ENCODE results near the gene NUAK2. TPM values are rescaled to one million over a fixed set of nuclear protein-coding genes. Genes with fewer than 3 reads are reported as not detected.
"Not testable (repeated sequence)": the region's sequence is repeated elsewhere in the genome, so short reads cannot be mapped to it uniquely, and the experiment has no call there.

The NUAK2 gene
- total RNA-seq, 2 donors from 2014 or later: 1.0 to 2.5 TPM

- DNase-seq (ENCODE audit: low spot score): no peak
- H3K9me3 Mint-ChIP-seq: no peaks in the 10 kb centered on the region
- no peak overlapping the region for H3K4me3 Mint-ChIP-seq
- H3K27me3 Mint-ChIP-seq: no peaks in the 10 kb centered on the region
- no peaks in the 10 kb centered on the region for H3K36me3 Mint-ChIP-seq
- H3K27ac Mint-ChIP-seq: no peak overlapping the region
- peak in 1 of 2 donors; percentile 36 for ATAC-seq
- peaks cover 10 to 18% of the 10 kb centered on the region in 2 donors for H3K4me1 Mint-ChIP-seq (ENCODE audit: low read depth in 2 of 2)
Measured at GRCh38 chr1:205304046-205304694, 17.4 kb downstream of the NUAK2 start.

DNA sequence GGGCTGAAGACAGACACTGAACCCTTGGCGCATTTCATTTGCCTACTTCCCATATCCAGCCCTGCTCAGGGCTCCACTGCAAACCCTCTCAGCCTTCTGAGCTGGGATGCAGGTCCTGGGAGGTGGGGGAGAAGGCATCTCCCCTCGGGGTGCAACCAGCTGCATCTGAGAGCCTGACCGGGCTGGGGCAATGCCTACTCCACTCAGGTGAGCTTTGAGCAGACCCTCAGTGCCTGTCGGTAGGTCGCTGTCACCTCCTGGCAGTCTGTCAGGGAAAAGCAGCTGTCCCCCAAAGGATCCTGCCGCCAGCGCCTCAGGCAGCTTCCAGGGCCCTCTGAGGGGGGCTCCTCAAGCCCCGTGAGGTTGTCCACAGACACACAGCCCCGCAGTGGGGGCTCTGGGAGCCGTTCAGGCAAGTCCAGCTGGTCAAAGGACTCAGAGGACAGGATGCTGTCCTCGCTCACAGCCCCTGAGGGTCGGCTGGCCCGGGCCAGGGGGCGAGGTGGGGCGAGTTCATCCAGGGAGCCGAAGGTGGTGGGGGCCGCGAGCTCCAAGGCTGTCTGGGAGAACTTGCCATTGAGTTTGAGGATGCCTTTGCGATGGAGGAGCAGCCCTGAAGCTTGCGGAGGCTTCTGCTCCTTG is 18.2 kb downstream of the NUAK2 start:
- Mint-ChIP-seq H3K9me3 (no peaks in the 10 kb centered on the region), H3K4me3 (no peak overlapping the region), H3K27me3 (no peaks in the 10 kb centered on the region), H3K36me3 (no peaks in the 10 kb centered on the region), H3K27ac (no peak overlapping the region), H3K4me1 (ENCODE audit: low read depth in 2 of 2) (peaks cover 10 to 17% of the 10 kb centered on the region in 2 donors)
- ATAC-seq (no peak), DNase-seq (ENCODE audit: low spot score) (no peak)

DNA sequence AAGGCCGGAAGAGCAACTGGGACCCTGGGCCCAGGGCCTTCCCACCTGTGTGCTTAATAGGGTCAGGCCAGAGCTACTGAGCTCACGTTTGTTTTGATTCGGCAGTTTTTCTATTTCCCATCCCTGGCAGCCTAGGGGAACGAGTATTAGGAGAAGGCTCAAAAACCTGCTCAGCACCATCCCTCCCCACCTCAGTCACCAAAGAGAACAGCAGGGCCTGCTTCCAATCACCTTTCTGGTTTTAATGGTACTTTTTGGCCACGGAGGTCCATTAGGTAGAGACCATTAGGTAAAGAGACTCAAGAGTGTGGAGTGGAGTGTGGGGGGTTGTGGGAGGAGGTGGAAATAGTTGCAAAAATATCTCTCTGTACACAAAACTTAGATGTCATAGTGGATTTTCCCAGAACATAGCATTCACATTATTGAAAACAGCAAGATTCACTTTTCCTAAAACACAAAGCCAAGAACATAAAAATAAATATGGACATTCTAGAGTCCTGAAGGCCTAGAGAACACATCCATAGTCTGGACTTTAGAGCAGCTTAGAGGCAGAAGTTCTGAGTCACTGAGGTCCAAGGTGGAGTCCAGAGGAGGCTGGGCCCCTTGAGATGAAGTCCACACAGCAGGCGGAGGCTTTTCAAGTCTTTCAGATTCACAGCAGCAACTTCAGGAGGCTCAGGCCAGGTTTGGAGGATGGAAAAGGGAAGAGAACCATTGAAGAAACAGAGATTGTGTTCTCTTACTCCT is 19.5 kb downstream of the NUAK2 start:
- H3K27me3 Mint-ChIP-seq: no peaks in the 10 kb centered on the region
- no peak for ATAC-seq
- no peaks in the 10 kb centered on the region for H3K9me3 Mint-ChIP-seq
- DNase-seq (ENCODE audit: low spot score): no peak
- no peaks in the 10 kb centered on the region for H3K36me3 Mint-ChIP-seq
- H3K4me3 Mint-ChIP-seq: no peak overlapping the region
- peaks cover 14 to 15% of the 10 kb centered on the region in 2 donors for H3K4me1 Mint-ChIP-seq (ENCODE audit: low read depth in 2 of 2)
- H3K27ac Mint-ChIP-seq: no peak overlapping the region

DNA sequence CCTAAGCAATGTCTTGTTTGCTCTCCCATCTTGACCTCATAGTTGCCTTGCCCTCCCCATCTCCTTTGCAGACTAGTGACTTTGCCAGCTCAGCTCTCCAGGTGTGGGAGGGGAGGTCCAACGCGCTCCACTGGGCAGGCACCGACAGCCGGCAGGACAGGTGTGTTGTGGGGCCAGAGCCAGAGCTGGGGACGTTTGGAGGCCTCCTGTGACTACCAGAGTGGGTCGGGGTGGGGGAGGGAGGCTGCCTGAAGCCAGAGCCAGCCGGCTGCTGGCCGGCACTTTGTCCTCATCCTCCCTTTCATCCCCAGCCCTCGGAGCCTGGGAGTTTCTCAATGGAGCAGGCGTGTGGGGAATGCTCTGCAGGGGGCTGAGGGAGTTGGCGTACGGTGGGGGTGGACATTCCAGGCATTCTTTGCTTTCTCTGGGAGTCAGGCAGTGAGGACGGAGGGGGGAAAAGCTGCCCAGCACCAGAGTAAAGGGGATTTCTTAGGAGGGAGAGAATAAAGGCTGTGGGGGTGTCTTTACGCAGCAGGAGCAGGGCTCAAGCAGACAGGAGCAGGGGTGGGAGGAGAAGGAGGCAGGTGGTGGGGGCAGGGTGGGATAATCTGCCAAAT is 20.2 kb downstream of the NUAK2 start:
- no peak overlapping the region for H3K4me3 Mint-ChIP-seq
- no peak overlapping the region for H3K27ac Mint-ChIP-seq
- H3K4me1 Mint-ChIP-seq (ENCODE audit: low read depth in 2 of 2): peaks cover 17% of the 10 kb centered on the region in 2 donors
- no peaks in the 10 kb centered on the region for H3K36me3 Mint-ChIP-seq
- DNase-seq (ENCODE audit: low spot score) (no peak), ATAC-seq (no peak)
- no peaks in the 10 kb centered on the region for H3K27me3 Mint-ChIP-seq
- no peaks in the 10 kb centered on the region for H3K9me3 Mint-ChIP-seq

DNA sequence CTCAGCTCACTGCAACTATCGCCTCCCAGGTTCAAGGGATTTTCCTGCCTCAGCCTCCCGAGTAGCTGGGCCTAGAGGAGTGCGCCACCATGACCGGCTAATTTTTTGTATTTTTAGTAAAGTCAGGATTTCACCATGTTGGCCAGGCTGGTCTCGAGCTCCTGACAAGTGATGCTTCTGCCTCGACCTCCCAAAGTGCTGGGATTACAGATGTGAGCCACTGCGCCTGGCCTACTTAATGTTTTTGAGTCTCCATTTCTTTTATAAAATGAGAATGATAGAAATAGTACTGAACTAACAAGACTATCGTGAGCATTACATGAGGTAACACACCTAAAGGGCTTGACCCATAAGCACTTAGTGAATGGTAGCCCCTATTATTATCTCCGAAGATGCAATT is 21.4 kb downstream of the NUAK2 start:
- H3K4me1 Mint-ChIP-seq (ENCODE audit: low read depth in 2 of 2): peaks cover 22 to 23% of the 10 kb centered on the region in 2 donors
- no peak overlapping the region for H3K27ac Mint-ChIP-seq
- H3K27me3 Mint-ChIP-seq: peaks cover 0 to 3% of the 10 kb centered on the region in 2 donors
- H3K36me3 Mint-ChIP-seq: no peaks in the 10 kb centered on the region
- DNase-seq (ENCODE audit: low spot score) (no peak), ATAC-seq (no peak)
- H3K9me3 Mint-ChIP-seq: no peaks in the 10 kb centered on the region
- no peak overlapping the region for H3K4me3 Mint-ChIP-seq

- Mint-ChIP-seq H3K4me3 (no peak overlapping the region), H3K27me3 (peaks cover 0 to 3% of the 10 kb centered on the region in 2 donors), H3K4me1 (ENCODE audit: low read depth in 2 of 2) (peaks cover 20 to 22% of the 10 kb centered on the region in 2 donors), H3K36me3 (no peaks in the 10 kb centered on the region), H3K9me3 (no peaks in the 10 kb centered on the region), H3K27ac (no peak overlapping the region)
- no peak for DNase-seq (ENCODE audit: low spot score)
- ATAC-seq: no peak
Measured at GRCh38 chr1:205298191-205298994, 23.2 kb downstream of the NUAK2 start.

GRCh38 chr1:205297546-205298177 is 23.9 kb downstream of the NUAK2 start:
- ATAC-seq: not testable (repeated sequence)
- H3K27ac Mint-ChIP-seq: peak overlapping the region in 1 of 2 donors; percentile 32

GRCh38 chr1:205296154-205296553 is 25.4 kb downstream of the NUAK2 start:
- peaks cover 20 to 24% of the 10 kb centered on the region in 2 donors for H3K4me1 Mint-ChIP-seq (ENCODE audit: low read depth in 2 of 2)
- H3K9me3 Mint-ChIP-seq: no peaks in the 10 kb centered on the region
- H3K27ac Mint-ChIP-seq: peak overlapping the region in 1 of 2 donors; percentile 4
- no peak for DNase-seq (ENCODE audit: low spot score)
- ATAC-seq: no peak
- no peak overlapping the region for H3K4me3 Mint-ChIP-seq
- no peaks in the 10 kb centered on the region for H3K36me3 Mint-ChIP-seq
- H3K27me3 Mint-ChIP-seq: peaks cover 0 to 3% of the 10 kb centered on the region in 2 donors

More at GRCh38 chr1:205297546-205298177, 23.9 kb downstream of the NUAK2 start:
- H3K4me1 Mint-ChIP-seq (ENCODE audit: low read depth in 2 of 2): peaks cover 20 to 22% of the 10 kb centered on the region in 2 donors
- not testable (repeated sequence) for H3K27me3 Mint-ChIP-seq; H3K4me3 Mint-ChIP-seq; DNase-seq (ENCODE audit: low spot score); H3K36me3 Mint-ChIP-seq; H3K9me3 Mint-ChIP-seq

DNA sequence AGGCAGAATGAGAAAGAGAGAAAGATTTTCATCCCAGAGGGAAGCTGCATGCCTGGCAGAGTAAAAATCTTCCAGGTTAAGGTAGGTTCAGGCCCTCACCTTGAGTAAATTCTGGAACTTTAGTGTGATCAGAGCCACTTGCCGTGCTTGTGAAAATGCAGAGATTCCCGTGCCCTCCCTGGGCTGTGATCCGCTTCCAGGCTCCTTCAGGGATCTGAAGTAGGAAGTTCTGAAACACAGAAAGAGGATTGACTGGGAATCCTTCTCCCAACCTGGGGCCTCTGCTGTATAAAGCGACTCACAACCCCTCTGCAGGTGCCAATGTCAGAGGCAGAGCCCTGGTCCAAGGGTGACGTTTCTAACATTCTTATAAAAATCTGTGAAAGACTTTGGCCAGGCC is 26.6 kb downstream of the NUAK2 start:
- H3K9me3 Mint-ChIP-seq: no peaks in the 10 kb centered on the region
- ATAC-seq (no peak), DNase-seq (ENCODE audit: low spot score) (no peak)
- H3K4me3 Mint-ChIP-seq: no peak overlapping the region
- H3K27me3 Mint-ChIP-seq: peaks cover 0 to 3% of the 10 kb centered on the region in 2 donors
- no peaks in the 10 kb centered on the region for H3K36me3 Mint-ChIP-seq
- H3K4me1 Mint-ChIP-seq (ENCODE audit: low read depth in 2 of 2): peaks cover 20 to 24% of the 10 kb centered on the region in 2 donors
- H3K27ac Mint-ChIP-seq: no peak overlapping the region

DNA sequence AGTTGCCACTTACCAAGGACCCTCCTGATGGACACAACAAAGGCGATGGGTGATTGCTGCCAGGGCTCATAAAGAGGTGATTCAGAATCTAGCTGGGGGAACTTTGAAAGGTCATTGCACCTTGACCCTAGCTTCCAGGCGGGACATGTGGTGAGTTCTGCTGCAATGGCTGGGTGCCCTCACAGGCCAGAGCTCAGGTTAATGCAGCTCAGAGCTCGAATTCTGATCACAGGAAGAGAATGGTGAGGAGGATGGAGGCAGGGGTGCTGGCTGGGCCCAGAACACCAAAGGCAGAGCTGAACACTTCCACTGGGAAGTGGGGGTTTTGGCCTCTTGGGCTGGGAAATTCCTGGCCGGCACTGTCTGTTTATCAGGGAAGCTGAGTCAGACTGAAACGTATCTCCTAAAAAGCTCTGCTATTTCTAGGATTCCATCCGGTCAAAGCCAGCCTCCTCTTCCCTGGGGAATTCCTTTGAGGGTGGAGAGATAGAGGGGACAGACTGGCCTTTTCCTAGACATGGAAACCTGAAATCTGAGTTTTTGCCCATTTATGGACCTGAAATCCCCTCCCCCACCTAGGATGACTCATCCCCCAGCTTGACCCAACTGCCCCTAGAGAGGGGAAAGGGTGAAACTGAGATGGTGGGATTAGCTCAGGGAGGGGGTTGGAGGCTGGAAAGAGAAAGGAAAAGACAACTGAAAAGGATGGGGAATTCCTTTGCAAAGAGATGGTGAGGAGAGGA is 27.2 kb downstream of the NUAK2 start:
- Mint-ChIP-seq H3K27ac (no peak overlapping the region), H3K4me1 (ENCODE audit: low read depth in 2 of 2) (peaks cover 20 to 27% of the 10 kb centered on the region in 2 donors), H3K4me3 (no peak overlapping the region), H3K27me3 (peaks cover 0 to 3% of the 10 kb centered on the region in 2 donors), H3K36me3 (no peaks in the 10 kb centered on the region), H3K9me3 (no peaks in the 10 kb centered on the region)
- DNase-seq (ENCODE audit: low spot score): no peak
- ATAC-seq: no peak

DNA sequence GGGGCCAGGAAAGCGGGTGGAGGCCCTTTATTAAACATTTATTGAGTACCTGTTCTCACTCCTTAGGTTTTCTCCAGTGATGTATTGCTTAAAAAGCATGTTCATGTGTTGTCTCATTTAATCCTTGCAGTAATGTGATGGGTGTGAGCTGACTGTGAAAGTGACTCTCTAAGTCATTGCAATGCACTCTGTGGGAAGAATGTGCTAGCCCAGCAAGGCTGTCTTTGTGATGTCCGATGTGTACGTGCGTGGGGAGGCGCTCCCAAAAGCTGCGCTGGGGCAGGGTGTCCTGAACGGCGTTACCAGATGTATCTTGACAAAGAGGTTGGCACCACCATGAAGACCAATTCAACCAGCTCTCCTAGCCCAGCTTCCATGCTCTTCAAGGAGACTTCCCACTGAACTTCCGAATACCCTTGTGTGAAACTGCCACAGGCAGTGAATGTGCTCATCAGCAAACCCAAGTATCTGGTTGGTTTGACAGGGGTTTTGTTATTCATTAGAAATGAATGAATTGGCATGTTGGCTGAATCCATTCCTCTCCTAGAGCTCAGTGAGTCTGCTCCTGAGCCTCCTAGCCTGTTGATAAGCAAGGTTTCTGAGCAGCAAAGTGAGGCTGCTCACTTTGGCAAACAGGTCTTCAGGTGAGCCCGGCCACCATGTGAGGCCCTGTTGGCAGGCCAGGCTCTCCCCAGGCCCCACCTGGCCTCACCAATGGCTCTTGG is 28.0 kb downstream of the NUAK2 start:
- no peaks in the 10 kb centered on the region for H3K36me3 Mint-ChIP-seq
- ATAC-seq (no peak), DNase-seq (ENCODE audit: low spot score) (no peak)
- no peak overlapping the region for H3K27ac Mint-ChIP-seq
- H3K4me3 Mint-ChIP-seq: no peak overlapping the region
- H3K27me3 Mint-ChIP-seq: peaks cover 0 to 3% of the 10 kb centered on the region in 2 donors
- no peaks in the 10 kb centered on the region for H3K9me3 Mint-ChIP-seq
- peaks cover 25 to 31% of the 10 kb centered on the region in 2 donors for H3K4me1 Mint-ChIP-seq (ENCODE audit: low read depth in 2 of 2)

GRCh38 chr1:205291596-205291995 is 29.9 kb downstream of the NUAK2 start:
- no peak overlapping the region for H3K4me3 Mint-ChIP-seq

More at GRCh38 chr1:205291596-205291995, 29.9 kb downstream of the NUAK2 start:
- no peaks in the 10 kb centered on the region for H3K36me3 Mint-ChIP-seq
- peaks cover 0 to 3% of the 10 kb centered on the region in 2 donors for H3K27me3 Mint-ChIP-seq
- H3K9me3 Mint-ChIP-seq: no peaks in the 10 kb centered on the region
- peaks cover 34 to 43% of the 10 kb centered on the region in 2 donors for H3K4me1 Mint-ChIP-seq (ENCODE audit: low read depth in 2 of 2)
- no peak overlapping the region for H3K27ac Mint-ChIP-seq
- DNase-seq (ENCODE audit: low spot score): no peak
- no peak for ATAC-seq
